K562 (cell line): ENCODE data around the gene DDX41. TPM values are rescaled to one million over a fixed set of nuclear protein-coding genes. Genes with fewer than 3 reads are reported as not detected.

Experiments used
- ARID4B ChIP-seq: sonication (generic); formaldehyde crosslinking; IDR thresholded peaks from 2 replicates; pipeline ENCODE4 v1.8.0; 2022; ENCODE audit warnings: mild to moderate bottlenecking, missing genetic modification reagents
- CBFA2T3 ChIP-seq: fragments of 450-650 bp; IDR thresholded peaks from 2 replicates; pipeline ENCODE4 v1.6.1; 2017
- CEBPB ChIP-seq: fragments of 450-650 bp; IDR thresholded peaks from 2 replicates; pipeline ENCODE4 v1.6.1; 2016; ENCODE audit warnings: missing genetic modification characterization, missing compliant biosample characterization
- DACH1 ChIP-seq: fragments of 450-650 bp; IDR thresholded peaks from 2 replicates; pipeline ENCODE4 v1.6.1; 2018; ENCODE audit not compliant: partially characterized antibody
- FOXP1 ChIP-seq: sonication (generic); formaldehyde crosslinking; IDR thresholded peaks from 2 replicates; pipeline ENCODE4 v1.8.0; 2022; ENCODE audit warnings: mild to moderate bottlenecking, missing genetic modification reagents
- HDAC1 ChIP-seq, 2 experiments: fragments of 450-650 bp; IDR thresholded peaks; 2 replicates each; pipeline ENCODE4 v1.6.1; 2016 to 2017; ENCODE audit warnings: inconsistent platforms in 1 of 2, mild to moderate bottlenecking in 1 of 2, moderate library complexity in 1 of 2
- KDM4B ChIP-seq, 2 experiments: fragments of 450-650 bp in 1 of 2; sonication (generic) in 1 of 2; IDR thresholded peaks; 2 replicates each; pipeline ENCODE4 v1.6.1; 2016 to 2017; ENCODE audit warnings: borderline replicate concordance in 2 of 2, antibody characterized with exemption in 1 of 2, low read depth in 1 of 2, mild to moderate bottlenecking in 1 of 2
- OTX1 ChIP-seq: fragments of 450-650 bp; formaldehyde crosslinking; IDR thresholded peaks from 2 replicates; pipeline ENCODE4 v1.4.0; 2022; ENCODE audit warnings: mild to moderate bottlenecking
- PREB ChIP-seq: sonication (generic); formaldehyde crosslinking; IDR thresholded peaks from 2 replicates; pipeline ENCODE4 v1.8.1; 2023; ENCODE audit warnings: mild to moderate bottlenecking, missing genetic modification reagents
- PYGO2 ChIP-seq: fragments of 450-650 bp; IDR thresholded peaks from 2 replicates; pipeline ENCODE4 v1.6.1; 2016; ENCODE audit warnings: mild to moderate bottlenecking, missing genetic modification characterization, moderate library complexity, missing compliant biosample characterization
- ZNF518B ChIP-seq: fragments of 250-450 bp; sonication (Bioruptor Pico); IDR thresholded peaks from 2 replicates; pipeline ENCODE4 v1.5.0; 2021; ENCODE audit warnings: mild to moderate bottlenecking, moderate library complexity
- ZNF609 ChIP-seq: sonication (generic); formaldehyde crosslinking; IDR thresholded peaks from 2 replicates; pipeline ENCODE4 v1.8.1; 2023; ENCODE audit warnings: missing genetic modification reagents, mild to moderate bottlenecking, borderline replicate concordance
- polyA plus RNA-seq, 8 experiments: library from polyadenylated mRNA; depleted of rRNA in 4 of 8; stranded (reverse) in 5 of 8; unstranded in 3 of 8; fragments of >200 nt; fragmentation: Nextera tagmentation in 2 of 8; fragmentation: Illumina TruSeq in 1 of 8; extraction: Ambion mirVana in 2 of 8; extraction: Trizol in 1 of 8; gene quantifications; 2 replicates each; pipeline versions ENCODE4 v1.2.1 to v1.2.3, GENCODE V29; 2011 to 2014; ENCODE audit warnings: inconsistent platforms in 1 of 8, missing spikeins in 1 of 8
- total RNA-seq, 7 experiments: library from RNA; depleted of rRNA in 6 of 7; stranded (reverse); fragments of >200 nt in 6 of 7; fragmentation: Illumina TruSeq in 2 of 7; extraction: Trizol in 2 of 7; gene quantifications; 2 replicates each; pipeline versions ENCODE4 v1.2.1 to v1.2.3, GENCODE V29; 2011 to 2021; ENCODE audit warnings: low replicate concordance in 1 of 7

DDX41 gene
- total and polyA plus RNA-seq, 9 of the 15 experiments (the other 6 are each of a cell fraction or from before 2014, with no cell fraction given) = 38.2 to 284 (median 116) TPM

GRCh38 chr5:177498013-177498787 lies 18.6 kb downstream of the DDX41 start (continued):
- TF ChIP-seq ARID4B (CRISPR knock-in tag) = peak; percentile 72; the same call in 1 of the 2 replicates
- TF ChIP-seq CBFA2T3 = peak; percentile 84
- TF ChIP-seq DACH1 = peak; percentile 73
- TF ChIP-seq PYGO2 (tag) = no peak
- peak; percentile 67; the same call in 1 of the 2 replicates for TF ChIP-seq FOXP1 (CRISPR knock-in tag)
- TF ChIP-seq HDAC1 (IDR thresholded peaks at IDR 0.05) = 0 out of 4 replicates have a peak, but pooled peaks of 1 of the 2 experiments have one; percentile 58
- TF ChIP-seq PREB (CRISPR knock-in tag) = peak; percentile 85; the same call in 1 of the 2 replicates
- TF ChIP-seq OTX1 (CRISPR knock-in tag) = no peak
- 0 out of 4 replicates have a peak, but pooled peaks of 1 of the 2 experiments have one; percentile 41 for TF ChIP-seq KDM4B (IDR thresholded peaks at IDR 0.05; ENCODE audit: borderline replicate concordance in 2 of 2, low read depth in 1 of 2)
- TF ChIP-seq ZNF518B (CRISPR knock-in tag) = no peak
- 0 out of 2 replicates have a peak, but pooled peaks have one; percentile 42 for TF ChIP-seq ZNF609 (CRISPR knock-in tag)
- peak; percentile 99 for TF ChIP-seq CEBPB (tag)
